IPS-18c (cell line): ENCODE results near the gene DOCK4.

Experiments
- H3K4me3 ChIP-seq: 2 replicates; pipeline ENCODE4 v1.7.0; 2013; ENCODE audit warnings: low read depth, mild to moderate bottlenecking, low read length, moderate library complexity; ENCODE audit not compliant: insufficient read depth
- H3K9me3 ChIP-seq: one replicate; pipeline ENCODE4 v1.6.1; 2013; ENCODE audit warnings: mild to moderate bottlenecking, low read length, moderate library complexity; ENCODE audit not compliant: control insufficient read depth, insufficient read depth

The DOCK4 gene

DNA sequence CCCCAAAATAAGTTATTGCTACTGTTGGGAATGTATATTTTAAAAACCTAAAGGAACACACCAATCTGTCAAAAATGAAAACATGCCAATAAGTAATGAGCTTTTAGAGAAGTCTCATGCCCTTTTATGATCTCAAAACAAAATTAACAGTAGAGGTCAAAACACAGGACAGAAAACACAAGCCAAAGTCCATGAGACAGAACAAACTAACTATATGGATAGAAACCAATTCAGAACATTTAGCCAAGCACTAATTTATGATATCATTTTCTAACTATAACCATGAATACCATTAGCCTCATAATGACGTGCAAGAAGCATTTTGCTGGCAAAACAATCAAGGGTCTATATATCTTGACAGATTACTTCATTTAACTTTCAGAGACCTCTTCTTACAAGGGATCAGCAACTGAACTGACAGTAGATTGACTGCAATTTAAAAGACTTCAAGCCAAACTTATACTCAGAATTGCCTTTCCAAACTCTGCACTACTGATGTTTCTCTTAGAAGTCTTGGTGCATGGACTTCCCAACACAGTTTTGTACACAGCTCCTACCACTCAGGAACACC lies 200.9 kb downstream of the DOCK4 start:
- H3K4me3 ChIP-seq: no peak overlapping the region
- no peaks in the 10 kb centered on the region for H3K9me3 ChIP-seq

DNA sequence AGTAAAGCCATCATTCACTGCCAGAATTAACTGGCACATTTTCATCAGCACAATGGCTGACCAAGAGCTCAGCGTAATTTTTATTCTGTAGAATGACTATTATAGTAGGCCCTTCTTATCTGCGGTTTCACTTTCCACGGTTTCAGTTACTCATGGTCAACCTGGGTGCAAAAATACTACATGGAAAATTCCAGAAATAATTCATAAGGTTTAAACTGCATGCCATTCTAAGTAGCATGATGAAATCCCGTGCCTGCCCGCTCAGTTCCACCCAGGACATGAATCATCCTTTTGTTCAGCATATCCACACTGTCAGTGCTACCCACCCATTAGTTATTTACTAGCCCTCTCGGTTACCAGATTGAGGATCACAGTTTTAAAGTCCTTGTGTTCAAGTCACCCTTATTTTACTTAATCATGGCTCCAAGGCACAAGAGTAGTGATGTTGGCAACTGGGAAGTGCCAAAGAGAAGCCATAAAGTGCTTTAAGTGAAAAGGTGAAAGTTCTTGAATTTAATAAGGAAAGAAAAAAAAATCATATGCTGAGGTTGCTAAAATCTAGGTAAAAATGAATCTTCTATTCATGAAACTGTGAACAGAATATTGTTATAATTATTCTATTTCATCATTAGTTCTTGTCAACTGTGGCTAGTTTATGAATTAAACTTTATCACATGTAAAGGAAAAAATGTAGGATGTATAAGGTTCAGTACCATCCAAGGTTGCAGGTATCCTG lies 204.9 kb downstream of the DOCK4 start:
- H3K4me3 ChIP-seq: no peak overlapping the region
- no peaks in the 10 kb centered on the region for H3K9me3 ChIP-seq

DNA sequence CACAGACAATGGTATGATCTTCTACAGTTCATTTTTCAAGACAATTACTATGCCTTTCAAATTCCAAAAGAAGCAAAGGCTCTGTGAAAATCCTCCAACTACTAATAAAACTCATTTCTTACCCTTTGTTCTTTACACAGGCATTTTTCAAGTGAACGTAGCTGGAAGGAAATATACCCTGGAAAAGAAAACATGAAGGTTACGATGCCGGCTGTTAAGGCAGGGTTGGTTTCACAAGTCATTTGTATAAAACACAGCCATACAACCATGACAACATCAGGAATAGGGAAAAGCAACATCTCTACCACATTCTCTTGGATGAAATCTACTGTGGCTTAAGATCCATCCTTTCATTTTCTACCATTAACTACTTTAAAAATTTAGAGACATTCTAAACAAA lies 207.9 kb downstream of the DOCK4 start:
- no peak overlapping the region for H3K4me3 ChIP-seq
- H3K9me3 ChIP-seq: no peaks in the 10 kb centered on the region

DNA sequence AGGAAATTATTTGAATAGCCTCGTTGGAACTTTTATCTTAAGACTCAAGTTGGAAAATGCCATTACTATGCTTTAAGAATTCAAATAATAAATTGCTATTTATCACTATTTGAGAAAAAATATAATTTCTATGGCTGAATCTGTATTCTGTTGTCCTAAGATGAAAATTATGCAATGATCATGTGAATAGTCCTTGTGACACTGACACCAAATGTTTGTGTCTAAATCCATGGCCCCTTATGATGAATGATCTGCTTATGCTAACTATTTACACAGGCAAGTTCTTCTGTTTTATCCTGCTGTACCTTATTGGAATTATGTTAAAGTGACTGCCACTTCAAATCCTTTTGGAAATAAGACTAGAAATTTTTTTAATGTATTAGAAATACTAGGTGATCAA lies 208.7 kb downstream of the DOCK4 start:
- Histone ChIP-seq H3K4me3 (no peak overlapping the region), H3K9me3 (no peaks in the 10 kb centered on the region)

DNA sequence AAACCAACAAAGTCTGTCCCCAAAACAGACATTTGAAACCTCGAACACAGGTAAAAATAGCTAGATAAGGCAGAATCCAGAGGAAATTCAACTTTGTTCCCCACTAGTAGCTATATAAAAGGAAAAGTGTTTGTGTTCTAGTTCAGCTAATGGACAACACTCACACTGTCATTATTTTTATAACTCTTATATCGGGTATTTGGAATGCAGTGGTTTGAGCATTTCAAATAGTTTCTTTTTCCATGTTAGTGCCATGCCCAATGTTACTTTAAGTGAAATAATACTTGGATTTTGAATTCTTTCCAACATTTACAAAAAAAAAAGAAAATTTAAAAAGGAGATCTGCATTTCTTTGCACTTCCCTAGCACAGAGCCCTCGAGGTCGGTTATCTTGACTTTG lies 213.6 kb downstream of the DOCK4 start:
- no peaks in the 10 kb centered on the region for H3K9me3 ChIP-seq
- no peak overlapping the region for H3K4me3 ChIP-seq

DNA sequence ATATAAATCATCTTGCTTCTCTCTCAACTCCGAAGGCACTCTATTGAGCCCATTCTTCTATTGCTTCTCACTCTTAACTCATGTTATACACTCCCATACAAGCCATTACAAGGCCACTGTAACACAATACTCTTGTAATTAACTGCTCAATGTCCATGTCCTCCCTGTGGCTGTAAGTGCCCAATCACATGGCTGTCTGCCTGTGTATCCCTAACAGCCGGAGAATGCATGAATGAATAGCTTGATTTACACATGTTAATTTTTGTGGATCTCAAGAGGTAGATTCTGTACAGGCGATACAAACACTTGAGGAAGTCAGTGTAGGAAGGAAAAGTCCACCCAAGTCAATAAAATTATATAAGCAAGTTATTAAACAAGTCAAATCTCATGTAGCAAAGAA lies 215.6 kb downstream of the DOCK4 start:
- H3K9me3 ChIP-seq: no peaks in the 10 kb centered on the region
- no peak overlapping the region for H3K4me3 ChIP-seq

DNA sequence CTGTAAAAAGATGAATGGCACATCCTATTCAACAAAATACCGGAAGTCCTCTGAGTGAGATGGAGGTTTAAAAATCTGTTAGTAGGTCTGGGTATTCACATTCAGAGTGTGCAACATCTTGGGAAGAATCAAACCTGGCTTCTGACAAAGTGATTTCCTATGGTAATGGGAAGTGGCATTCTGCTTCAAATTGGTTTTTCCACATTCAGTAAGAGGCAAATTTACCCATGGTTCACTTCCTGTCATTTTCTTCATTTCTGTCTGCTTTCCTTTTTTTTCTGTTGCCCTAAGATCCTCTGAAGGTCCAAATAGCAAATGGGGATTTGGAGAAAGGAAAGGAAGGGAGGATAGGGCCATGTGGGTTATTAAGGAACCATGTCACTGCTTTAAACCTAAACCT lies 218.3 kb downstream of the DOCK4 start:
- Histone ChIP-seq H3K9me3 (no peaks in the 10 kb centered on the region), H3K4me3 (no peak overlapping the region)

DNA sequence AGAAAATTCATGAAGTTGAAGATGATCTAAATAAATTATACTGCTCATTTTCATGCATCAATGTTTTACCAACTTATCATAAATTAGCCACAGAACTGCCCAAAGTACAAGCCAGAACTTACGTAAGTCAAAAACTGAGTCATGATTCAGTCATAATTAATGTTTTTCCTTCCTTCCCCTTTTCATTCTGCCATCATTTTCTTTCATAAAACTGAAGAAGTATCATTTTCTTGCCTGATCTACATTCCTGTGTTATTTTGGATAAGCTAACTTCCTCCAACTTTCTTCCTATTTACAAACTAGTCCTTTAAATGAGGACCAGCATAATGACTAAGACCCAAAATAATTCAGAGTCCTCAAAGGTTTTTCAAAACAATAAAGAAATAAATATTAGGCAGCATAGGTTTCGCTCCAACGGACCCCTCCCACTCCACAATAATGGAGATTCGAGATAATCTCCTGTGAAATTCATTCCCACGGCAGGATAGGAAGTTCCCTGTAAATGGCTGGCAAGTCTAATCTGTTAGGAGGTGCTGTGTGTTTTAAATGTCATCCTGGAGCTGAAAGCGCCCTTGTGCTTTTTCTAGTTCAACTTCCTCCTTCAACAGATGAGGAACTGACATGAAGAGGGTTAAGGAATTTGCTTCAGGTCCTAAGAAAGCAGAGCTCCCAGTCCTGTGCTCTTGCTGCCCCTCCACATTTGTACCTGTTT lies 218.9 kb downstream of the DOCK4 start:
- no peak overlapping the region for H3K4me3 ChIP-seq
- H3K9me3 ChIP-seq: no peaks in the 10 kb centered on the region

DNA sequence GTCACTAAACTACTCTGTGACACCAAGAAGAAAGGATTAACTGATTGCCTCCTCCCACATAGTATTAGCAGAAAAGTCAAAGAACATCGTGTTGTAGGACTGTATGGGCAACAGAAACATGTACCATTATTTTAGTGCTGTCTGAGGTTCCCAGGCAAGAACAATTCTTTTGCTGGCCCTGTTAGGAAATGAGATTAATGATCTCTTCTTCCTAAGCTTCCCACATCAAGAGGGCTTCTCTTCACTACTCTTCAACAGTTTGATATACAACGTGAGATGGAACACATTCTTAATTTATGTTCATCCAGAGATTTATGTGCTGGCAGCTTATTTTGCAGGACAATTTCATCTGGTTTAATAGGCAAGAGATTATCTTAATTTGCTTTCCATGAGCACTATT lies 219.6 kb downstream of the DOCK4 start:
- H3K4me3 ChIP-seq: no peak overlapping the region
- H3K9me3 ChIP-seq: no peaks in the 10 kb centered on the region

DNA sequence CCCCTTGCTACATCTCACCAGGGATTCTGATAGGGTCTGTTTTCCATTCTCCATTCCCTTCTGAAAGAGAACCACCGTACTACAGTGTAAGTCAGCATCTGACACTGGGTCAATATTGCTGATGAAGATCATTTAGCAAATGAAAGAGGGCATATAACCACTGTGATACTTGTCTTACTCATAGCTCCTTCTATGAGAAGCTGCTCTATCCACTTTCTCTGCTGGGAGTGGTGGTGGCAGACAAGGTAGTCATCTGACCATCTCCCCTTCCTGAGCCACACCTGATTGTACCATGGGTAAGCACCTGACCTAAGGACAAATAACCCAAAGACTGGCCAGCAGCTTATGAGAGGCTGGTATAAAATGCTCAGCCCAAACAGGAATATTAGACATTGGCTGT lies 220.4 kb downstream of the DOCK4 start:
- no peak overlapping the region for H3K4me3 ChIP-seq

DNA sequence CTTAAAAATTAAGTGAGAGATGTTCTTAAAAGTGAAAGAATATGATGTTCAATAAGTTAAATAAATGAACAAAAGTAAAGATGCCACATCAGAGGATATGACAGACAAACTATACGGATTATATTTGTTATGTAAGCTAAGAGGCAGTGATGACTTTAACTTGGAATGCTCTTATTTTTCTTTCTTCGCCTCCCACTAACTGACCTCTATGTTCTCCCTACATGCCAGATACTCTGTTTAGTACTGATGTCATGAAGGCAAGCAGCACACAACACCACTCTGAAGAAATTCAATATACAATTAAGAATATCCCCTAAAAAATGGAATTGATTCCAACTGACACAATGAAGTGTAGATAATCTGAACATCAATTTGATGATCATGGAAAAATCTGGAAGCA lies 223.4 kb downstream of the DOCK4 start:
- no peaks in the 10 kb centered on the region for H3K9me3 ChIP-seq

More for the DNA sequence above, 220.4 kb downstream of the DOCK4 start:
- no peaks in the 10 kb centered on the region for H3K9me3 ChIP-seq

DNA sequence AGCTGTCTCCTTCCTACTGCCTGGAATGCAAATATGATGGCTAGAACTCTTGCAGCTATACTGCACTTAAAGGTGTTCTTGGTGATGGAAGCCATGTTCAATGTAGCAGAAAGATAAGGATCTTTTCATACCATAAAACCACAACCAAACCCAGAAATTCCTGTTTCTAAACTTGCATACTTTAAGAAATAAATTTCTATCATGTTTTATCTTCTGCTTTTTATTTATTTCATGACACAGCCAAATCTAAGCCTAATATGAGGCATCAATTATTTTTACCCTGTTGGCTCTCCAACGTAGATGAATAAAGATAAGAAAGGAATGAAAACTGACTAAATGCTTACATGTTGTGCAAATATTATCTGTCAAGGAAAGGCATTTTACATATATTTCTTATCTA lies 224.1 kb downstream of the DOCK4 start:
- Histone ChIP-seq H3K4me3 (no peak overlapping the region), H3K9me3 (no peaks in the 10 kb centered on the region)

More for the DNA sequence above, 223.4 kb downstream of the DOCK4 start:
- no peak overlapping the region for H3K4me3 ChIP-seq

DNA sequence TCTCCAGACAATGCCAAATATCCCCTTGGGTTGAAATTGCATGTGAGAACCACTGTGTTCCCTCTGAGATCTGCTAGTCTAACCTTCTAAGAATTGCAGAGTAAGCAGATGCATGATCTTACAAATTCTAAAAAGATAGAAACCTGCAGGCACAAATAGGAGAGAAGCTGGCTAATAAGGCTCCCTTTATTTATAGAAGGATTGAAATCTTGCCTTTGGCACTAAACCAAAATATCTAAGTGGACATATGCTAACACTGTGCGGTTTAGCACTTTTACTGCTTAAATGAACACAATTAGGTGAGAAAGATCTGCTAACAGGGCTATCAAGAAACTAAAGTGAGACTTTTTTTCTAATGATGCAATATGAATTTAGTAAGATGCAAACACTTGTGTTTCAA lies 225.5 kb downstream of the DOCK4 start:
- no peaks in the 10 kb centered on the region for H3K9me3 ChIP-seq
- H3K4me3 ChIP-seq: no peak overlapping the region

DNA sequence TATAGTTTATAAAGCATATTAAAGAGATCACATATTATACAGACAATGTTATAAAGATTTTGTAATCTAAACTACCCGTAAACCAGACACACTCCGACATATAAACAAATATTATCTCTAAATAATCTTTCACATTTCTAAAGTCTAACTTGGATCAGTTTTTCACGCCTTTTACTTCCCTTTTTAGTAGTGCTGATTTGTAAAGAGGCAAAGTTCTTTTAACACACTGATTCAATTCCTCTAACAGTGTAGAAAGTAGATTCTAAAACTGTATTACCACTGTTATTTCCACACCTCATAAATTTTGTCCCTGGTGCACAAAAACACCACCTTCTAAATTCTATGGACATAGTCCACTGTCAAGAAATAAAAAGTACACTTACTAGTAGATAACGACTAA lies 230.9 kb downstream of the DOCK4 start:
- Histone ChIP-seq H3K9me3 (no peaks in the 10 kb centered on the region), H3K4me3 (no peak overlapping the region)

DNA sequence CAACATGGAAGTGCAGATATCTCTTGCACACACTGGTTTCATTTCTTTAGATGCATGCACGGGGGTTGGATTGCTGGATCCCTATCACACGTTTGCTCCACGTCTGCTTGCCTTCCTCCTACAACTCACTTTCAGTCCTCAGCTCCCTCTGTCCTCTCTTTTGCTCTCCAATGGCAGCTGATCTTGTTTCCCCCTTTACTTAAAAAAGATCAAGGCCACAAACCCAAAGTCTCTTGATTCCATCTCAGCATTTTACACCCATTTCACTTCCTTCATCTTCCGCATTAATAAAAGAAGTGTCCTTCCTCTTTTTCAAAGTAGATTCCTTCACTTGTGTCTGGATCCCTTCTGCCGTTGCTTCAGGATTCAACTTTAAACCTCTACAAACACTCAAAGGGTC lies 245.2 kb downstream of the DOCK4 start:
- Histone ChIP-seq H3K9me3 (no peaks in the 10 kb centered on the region), H3K4me3 (no peak overlapping the region)

DNA sequence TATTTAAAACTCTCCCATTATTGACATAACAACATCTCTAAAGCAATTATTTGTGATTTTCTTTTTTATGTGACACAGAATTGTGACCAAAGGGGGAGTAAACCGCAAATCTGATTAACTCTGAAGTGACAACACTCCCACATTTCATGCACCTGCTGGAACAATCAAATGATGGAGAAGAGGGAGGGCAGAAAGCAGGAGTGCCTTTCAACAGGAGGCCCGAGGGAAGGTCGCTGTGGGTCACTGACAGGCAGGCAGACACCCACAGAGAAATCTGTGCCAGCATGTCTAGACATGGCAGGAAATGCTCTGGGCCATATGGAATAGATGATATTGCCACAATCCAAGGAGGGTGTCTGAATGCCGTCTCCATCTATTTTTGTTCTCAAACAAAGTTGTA lies 247.3 kb downstream of the DOCK4 start:
- H3K9me3 ChIP-seq: no peaks in the 10 kb centered on the region
- no peak overlapping the region for H3K4me3 ChIP-seq

DNA sequence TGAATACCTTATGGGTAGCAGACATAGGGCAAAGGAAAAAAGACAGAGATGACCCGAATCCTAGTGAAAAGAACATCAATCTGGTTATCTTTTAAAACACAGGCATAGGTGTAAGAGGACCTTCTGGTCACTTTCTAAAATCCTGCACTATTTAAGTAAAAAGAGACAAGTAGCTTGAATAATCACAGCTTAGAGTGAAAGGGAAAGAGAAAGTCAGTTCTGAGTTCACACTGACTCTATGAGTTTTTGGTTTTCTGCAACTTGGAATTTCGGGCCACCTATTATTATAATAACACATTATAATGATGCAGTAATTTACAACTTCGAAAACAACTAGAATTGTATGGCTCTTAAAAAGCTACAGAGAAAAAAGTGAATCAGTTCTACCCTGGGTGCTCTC lies 247.8 kb downstream of the DOCK4 start:
- no peak overlapping the region for H3K4me3 ChIP-seq
- H3K9me3 ChIP-seq: no peaks in the 10 kb centered on the region

DNA sequence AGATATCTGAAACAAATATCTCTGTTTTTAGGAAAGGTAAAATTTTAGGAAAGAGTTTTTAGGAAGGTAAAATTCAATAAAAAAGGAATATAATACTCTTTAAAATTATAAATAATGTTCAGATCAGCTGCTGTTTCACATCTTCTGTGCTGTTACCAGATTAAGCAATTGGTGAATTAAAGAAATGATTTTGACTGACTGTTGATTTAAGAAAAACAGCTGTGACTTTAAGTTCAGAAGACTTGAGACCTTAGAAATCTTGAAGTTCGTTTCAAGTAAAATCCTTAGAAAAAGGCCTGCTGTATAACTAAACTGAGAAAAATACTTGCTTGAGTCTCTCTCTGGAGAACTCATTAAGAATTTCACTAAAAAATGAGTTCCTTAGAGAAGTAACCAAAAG lies 250.6 kb downstream of the DOCK4 start:
- Histone ChIP-seq H3K9me3 (no peaks in the 10 kb centered on the region), H3K4me3 (no peak overlapping the region)
